Testis (tissue), 2 donors: ENCODE data around the gene GTF2H2.
"Not testable (repeated sequence)": the region's sequence is repeated elsewhere in the genome, so short reads cannot be mapped to it uniquely, and the experiment has no call there.

Experiments
- POLR2A ChIP-seq: fragments of 450-650 bp; IDR thresholded peaks from one replicate; pipeline ENCODE4 v1.6.1; 2017; ENCODE audit warnings: antibody characterized with exemption, mild to moderate bottlenecking, moderate library complexity
- TF ChIP-seq, protein P1 (sequence below), 3 experiments: fragments of 450-650 bp in 2 of 3; fragments of 200-600 bp in 1 of 3; sonication (generic) in 1 of 3; IDR thresholded peaks; one replicate each; pipeline ENCODE4 v1.5.1; 2016 to 2019; ENCODE audit warnings: antibody characterized with exemption in 3 of 3, mild to moderate bottlenecking in 2 of 3, moderate library complexity in 1 of 3

DNA sequence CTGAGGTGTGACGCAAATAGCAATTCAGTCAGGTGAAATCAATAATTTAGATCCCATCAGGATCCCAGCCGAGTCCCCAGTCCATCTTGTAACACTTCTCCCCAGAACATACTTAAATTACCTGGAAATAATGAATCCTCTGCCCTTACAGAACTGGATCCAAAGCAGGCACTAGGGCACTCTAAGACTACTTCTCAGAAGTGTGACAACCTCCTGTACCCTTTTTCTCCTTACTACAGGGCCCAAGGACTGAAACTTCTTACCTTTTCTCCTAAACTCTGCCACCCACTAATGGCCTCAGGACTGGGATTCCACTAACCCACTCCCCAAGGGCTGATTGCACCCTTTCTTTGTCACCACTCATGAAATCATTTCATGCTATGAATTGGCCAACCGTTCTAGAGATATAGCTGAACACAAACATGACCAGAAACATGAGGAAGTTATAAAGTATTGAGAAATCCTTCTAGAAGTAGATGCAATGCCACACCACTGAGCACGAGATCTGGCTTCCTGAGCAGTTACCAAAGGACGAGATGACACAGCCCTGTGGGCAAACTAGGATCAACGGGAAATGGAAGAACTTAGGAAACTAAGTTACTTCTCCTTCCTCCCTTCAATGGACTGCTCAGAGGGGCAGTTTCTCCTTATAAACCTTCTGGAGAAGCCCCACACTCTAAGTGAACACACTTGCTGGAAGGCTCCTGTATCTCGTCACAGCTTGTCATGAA, 36.3 kb downstream of the GTF2H2 start:
- TF ChIP-seq, protein P1, sequence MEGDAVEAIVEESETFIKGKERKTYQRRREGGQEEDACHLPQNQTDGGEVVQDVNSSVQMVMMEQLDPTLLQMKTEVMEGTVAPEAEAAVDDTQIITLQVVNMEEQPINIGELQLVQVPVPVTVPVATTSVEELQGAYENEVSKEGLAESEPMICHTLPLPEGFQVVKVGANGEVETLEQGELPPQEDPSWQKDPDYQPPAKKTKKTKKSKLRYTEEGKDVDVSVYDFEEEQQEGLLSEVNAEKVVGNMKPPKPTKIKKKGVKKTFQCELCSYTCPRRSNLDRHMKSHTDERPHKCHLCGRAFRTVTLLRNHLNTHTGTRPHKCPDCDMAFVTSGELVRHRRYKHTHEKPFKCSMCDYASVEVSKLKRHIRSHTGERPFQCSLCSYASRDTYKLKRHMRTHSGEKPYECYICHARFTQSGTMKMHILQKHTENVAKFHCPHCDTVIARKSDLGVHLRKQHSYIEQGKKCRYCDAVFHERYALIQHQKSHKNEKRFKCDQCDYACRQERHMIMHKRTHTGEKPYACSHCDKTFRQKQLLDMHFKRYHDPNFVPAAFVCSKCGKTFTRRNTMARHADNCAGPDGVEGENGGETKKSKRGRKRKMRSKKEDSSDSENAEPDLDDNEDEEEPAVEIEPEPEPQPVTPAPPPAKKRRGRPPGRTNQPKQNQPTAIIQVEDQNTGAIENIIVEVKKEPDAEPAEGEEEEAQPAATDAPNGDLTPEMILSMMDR (IDR thresholded peaks at IDR 0.05), result not testable (repeated sequence)
- not testable (repeated sequence) for TF ChIP-seq POLR2A
